Fibroblast of skin of back (primary cell): ENCODE data around the gene GCNT2.
"Not testable (repeated sequence)": the region's sequence is repeated elsewhere in the genome, so short reads cannot be mapped to it uniquely, and the experiment has no call there.

Source experiments
- DNase-seq: peaks from one replicate; pipeline ENCODE4 v3.0.0-alpha.2; 2013

The GCNT2 gene

GRCh38 chr6:10665595-10665994, 144.4 kb downstream of the GCNT2 start:
- not testable (repeated sequence) for DNase-seq

DNA sequence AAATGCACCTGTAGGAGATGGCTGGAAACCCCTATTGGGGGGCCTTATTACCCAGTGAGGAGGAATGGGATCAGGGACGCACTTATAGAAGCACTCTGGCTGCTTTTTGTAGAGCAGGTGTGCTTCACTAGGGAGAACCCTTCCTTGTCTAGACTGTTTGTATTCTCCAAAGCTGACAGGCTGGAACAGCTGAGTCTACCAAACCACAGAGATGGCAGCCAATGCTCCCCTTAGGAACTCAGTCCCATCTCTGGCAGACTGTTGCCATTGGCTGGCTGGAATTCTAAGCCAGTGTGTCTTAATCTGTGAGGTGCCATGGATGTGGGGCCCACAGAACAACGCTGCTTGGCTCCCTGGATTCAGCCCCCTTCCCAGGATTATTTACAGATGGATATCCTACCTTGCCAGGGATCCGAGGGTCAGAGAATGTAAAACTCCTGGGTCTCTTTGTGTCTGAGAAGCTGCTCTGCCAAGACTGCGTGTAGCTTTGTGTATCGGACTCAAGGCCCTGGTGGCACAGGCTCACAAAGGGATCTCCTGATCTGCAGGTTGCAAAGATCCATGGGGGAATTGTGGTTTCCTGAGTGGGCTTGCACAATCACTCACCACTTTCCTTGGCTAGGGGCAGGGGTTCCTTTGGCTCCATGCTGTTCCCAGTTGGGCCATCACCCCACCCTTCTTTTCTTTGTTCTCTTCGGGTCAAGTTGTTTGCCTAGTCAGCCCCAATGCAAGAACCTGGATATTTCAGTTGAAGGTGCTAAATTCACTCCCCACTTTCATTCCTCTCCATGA, 147.2 kb downstream of the GCNT2 start:
- DNase-seq, result no peak

DNA sequence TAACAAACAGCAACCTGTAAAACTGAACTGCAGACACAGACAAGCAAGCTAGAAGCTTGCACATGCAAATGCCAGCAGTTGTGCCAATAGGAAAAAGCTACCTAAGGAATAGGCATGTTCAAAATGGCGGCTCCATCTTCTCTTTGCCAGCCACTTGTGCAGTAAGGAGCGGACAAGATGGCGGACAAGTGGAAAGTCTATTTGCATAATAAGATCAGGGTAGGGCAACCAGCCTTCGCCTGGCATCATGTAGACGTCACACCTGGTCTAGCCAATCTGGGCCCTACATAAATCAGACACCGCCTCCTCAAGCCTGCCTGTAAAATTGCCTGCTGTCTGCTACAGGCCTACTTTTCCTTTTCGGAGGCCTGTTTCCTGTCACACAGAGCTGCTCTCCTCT, 155.3 kb downstream of the GCNT2 start:
- no peak for DNase-seq

- DNase-seq, result no peak
These were observed 157.3 kb downstream of the GCNT2 start for GRCh38 chr6:10678456-10678855.
